Stomach (tissue), 4 donors: ENCODE data around the gene RPTOR.

Experiments used
- CTCF ChIP-seq, 7 experiments: fragments of 450-650 bp in 4 of 7; fragments of 200-600 bp in 3 of 7; sonication (generic) in 3 of 7; IDR thresholded peaks; one replicate each; pipeline ENCODE4 v1.5.1; 2016 to 2019; ENCODE audit warnings: antibody characterized with exemption in 7 of 7, control low read depth in 2 of 7, mild to moderate bottlenecking in 1 of 7
- POLR2A ChIP-seq, 4 donors: fragments of 450-650 bp; IDR thresholded peaks; one replicate each; pipeline ENCODE4 v1.6.1; 2016; ENCODE audit warnings: antibody characterized with exemption in 4 of 4, control low read depth in 2 of 4, mild to moderate bottlenecking in 1 of 4, moderate library complexity in 1 of 4
- POLR2AphosphoS5 ChIP-seq, 3 donors: sonication (generic); formaldehyde crosslinking; IDR thresholded peaks; one replicate each; pipeline ENCODE4 v1.6.1; 2016; ENCODE audit warnings: antibody characterized with exemption in 3 of 3

- TF ChIP-seq POLR2A (IDR thresholded peaks at IDR 0.05) (no peak), CTCF (IDR thresholded peaks at IDR 0.05) (no peak), POLR2AphosphoS5 (IDR thresholded peaks at IDR 0.05) (no peak)
These were observed 320.1 kb downstream of the RPTOR start for GRCh38 chr17:80864751-80865150.
